Measurements from ENCODE around the gene SPATS1. TPM values are rescaled to one million over a fixed set of nuclear protein-coding genes. Genes with fewer than 3 reads are reported as not detected.

SPATS1 gene
- total and polyA plus RNA-seq, 2 of the 13 experiments (the other 11 are each of a cell fraction or from before 2014, with no cell fraction given): not detected

DNA sequence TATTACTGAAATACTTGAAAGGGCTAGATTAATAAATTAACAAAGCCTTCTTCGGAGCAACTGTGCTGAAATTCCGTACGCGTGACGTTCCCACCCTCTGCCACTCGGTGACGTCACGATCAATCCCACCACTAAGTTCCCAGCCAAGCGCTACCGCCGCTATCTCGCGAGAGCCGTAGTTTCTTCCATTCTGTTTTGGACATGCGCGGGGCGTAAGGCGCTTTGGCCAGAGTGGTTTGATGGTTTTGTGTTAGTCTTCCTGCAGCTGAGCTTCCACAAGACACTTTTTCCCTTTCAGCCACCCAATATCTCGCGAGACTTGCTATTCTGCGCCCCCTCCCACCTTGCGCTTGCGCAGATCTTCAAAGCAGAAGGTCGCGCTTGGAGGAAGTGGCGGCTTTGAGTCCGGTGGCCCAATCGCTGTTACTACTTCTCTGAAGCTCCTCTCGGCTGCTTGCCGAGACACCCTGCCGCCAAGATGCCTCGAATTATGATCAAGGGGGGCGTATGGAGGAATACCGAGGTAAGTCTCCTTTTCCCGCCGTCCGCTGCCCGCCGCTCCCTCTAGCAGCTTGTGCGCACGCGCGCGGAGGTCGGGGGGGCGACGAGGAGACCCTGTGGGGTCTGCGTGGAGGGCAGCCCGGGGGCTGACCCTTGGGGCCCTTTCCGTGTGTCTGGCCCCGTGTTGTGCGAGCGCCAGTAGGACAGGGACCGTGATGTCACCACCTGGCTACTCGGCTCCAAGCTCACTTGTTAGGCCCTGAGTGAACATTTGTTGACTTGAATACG, 45.1 kb downstream of the SPATS1 start, which contains the start of gene CDC5L (continued):
- TF ChIP-seq, protein P1, sequence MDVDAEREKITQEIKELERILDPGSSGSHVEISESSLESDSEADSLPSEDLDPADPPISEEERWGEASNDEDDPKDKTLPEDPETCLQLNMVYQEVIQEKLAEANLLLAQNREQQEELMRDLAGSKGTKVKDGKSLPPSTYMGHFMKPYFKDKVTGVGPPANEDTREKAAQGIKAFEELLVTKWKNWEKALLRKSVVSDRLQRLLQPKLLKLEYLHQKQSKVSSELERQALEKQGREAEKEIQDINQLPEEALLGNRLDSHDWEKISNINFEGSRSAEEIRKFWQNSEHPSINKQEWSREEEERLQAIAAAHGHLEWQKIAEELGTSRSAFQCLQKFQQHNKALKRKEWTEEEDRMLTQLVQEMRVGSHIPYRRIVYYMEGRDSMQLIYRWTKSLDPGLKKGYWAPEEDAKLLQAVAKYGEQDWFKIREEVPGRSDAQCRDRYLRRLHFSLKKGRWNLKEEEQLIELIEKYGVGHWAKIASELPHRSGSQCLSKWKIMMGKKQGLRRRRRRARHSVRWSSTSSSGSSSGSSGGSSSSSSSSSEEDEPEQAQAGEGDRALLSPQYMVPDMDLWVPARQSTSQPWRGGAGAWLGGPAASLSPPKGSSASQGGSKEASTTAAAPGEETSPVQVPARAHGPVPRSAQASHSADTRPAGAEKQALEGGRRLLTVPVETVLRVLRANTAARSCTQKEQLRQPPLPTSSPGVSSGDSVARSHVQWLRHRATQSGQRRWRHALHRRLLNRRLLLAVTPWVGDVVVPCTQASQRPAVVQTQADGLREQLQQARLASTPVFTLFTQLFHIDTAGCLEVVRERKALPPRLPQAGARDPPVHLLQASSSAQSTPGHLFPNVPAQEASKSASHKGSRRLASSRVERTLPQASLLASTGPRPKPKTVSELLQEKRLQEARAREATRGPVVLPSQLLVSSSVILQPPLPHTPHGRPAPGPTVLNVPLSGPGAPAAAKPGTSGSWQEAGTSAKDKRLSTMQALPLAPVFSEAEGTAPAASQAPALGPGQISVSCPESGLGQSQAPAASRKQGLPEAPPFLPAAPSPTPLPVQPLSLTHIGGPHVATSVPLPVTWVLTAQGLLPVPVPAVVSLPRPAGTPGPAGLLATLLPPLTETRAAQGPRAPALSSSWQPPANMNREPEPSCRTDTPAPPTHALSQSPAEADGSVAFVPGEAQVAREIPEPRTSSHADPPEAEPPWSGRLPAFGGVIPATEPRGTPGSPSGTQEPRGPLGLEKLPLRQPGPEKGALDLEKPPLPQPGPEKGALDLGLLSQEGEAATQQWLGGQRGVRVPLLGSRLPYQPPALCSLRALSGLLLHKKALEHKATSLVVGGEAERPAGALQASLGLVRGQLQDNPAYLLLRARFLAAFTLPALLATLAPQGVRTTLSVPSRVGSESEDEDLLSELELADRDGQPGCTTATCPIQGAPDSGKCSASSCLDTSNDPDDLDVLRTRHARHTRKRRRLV (CRISPR knock-in tag; IDR thresholded peaks at IDR 0.05): peak; percentile 86
- TF ChIP-seq CHD2 (IDR thresholded peaks at IDR 0.05; ENCODE audit: low read depth, low read length) (peak; percentile 99), RFXAP (CRISPR knock-in tag; IDR thresholded peaks at IDR 0.05; ENCODE audit: borderline replicate concordance) (peak; percentile 83; the same call in 1 of the 2 replicates), ZNF75D (CRISPR knock-in tag; IDR thresholded peaks at IDR 0.05; ENCODE audit: borderline replicate concordance) (no peak), ZNF317 (CRISPR knock-in tag; IDR thresholded peaks at IDR 0.05) (no peak; the same call in 1 of the 2 replicates), ZSCAN9 (CRISPR knock-in tag; IDR thresholded peaks at IDR 0.05; ENCODE audit: borderline replicate concordance) (0 out of 2 replicates have a peak, but pooled peaks have one; percentile 35), ZFP82 (CRISPR knock-in tag; IDR thresholded peaks at IDR 0.05; ENCODE audit: borderline replicate concordance) (peak; percentile 64; the same call in 1 of the 2 replicates), ZNF180 (CRISPR knock-in tag; IDR thresholded peaks at IDR 0.05; ENCODE audit: borderline replicate concordance, low read depth) (no peak), DR1 (CRISPR knock-in tag; IDR thresholded peaks at IDR 0.05) (peak; percentile 85), KLF16 (CRISPR knock-in tag; IDR thresholded peaks at IDR 0.05) (peak; percentile 61 to 90; a peak in 3 of 4 replicates), STAG1 (CRISPR knock-in tag; IDR thresholded peaks at IDR 0.05) (no peak), ZNF484 (CRISPR knock-in tag; IDR thresholded peaks at IDR 0.05; ENCODE audit: borderline replicate concordance, low read depth) (no peak), ZNF543 (CRISPR knock-in tag; IDR thresholded peaks at IDR 0.05) (peak; percentile 76; the same call in 1 of the 2 replicates), SETDB1 (CRISPR knock-in tag; IDR thresholded peaks at IDR 0.05; ENCODE audit: borderline replicate concordance) (no peak; the same call in 1 of the 2 replicates), MED13 (CRISPR knock-in tag; IDR thresholded peaks at IDR 0.05) (no peak), ZMYM4 (CRISPR knock-in tag; IDR thresholded peaks at IDR 0.05) (peak; percentile 99), KLF12 (CRISPR knock-in tag; IDR thresholded peaks at IDR 0.05; ENCODE audit: borderline replicate concordance) (peak; percentile 48; the same call in 1 of the 2 replicates), SALL1 (CRISPR knock-in tag; IDR thresholded peaks at IDR 0.05) (peak; percentile 95), YY1 (IDR thresholded peaks at IDR 0.05; ENCODE audit: insufficient read depth, insufficient replicate concordance, low read depth, low read length) (peak; percentile 41), HMG20B (CRISPR knock-in tag; conservative IDR thresholded peaks at IDR 0.05) (peak; percentile 16; the same call in 1 of the 2 replicates), ZNF557 (CRISPR knock-in tag; IDR thresholded peaks at IDR 0.05) (peak; percentile 42; the same call in 1 of the 2 replicates), NCOR1 (IDR thresholded peaks at IDR 0.05; ENCODE audit: borderline replicate concordance, low read length) (no peak), ZNF530 (CRISPR knock-in tag; IDR thresholded peaks at IDR 0.05; ENCODE audit: low read depth) (no peak)
- TF ChIP-seq, protein P2, sequence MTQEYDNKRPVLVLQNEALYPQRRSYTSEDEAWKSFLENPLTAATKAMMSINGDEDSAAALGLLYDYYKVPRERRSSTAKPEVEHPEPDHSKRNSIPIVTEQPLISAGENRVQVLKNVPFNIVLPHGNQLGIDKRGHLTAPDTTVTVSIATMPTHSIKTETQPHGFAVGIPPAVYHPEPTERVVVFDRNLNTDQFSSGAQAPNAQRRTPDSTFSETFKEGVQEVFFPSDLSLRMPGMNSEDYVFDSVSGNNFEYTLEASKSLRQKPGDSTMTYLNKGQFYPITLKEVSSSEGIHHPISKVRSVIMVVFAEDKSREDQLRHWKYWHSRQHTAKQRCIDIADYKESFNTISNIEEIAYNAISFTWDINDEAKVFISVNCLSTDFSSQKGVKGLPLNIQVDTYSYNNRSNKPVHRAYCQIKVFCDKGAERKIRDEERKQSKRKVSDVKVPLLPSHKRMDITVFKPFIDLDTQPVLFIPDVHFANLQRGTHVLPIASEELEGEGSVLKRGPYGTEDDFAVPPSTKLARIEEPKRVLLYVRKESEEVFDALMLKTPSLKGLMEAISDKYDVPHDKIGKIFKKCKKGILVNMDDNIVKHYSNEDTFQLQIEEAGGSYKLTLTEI (CRISPR knock-in tag; conservative IDR thresholded peaks at IDR 0.05): no peak

Measured in HepG2 (cell line).